HG03175 (cell line): ENCODE results near the gene TTC33.

Experiments
- ATAC-seq: cut with Tn5 transposase; IDR thresholded peaks from one replicate; pipeline ENCODE4 v1.9.1; 2021; ENCODE audit warnings: mild to moderate bottlenecking, moderate library complexity; ENCODE audit not compliant: unreplicated experiment

TTC33 gene

DNA sequence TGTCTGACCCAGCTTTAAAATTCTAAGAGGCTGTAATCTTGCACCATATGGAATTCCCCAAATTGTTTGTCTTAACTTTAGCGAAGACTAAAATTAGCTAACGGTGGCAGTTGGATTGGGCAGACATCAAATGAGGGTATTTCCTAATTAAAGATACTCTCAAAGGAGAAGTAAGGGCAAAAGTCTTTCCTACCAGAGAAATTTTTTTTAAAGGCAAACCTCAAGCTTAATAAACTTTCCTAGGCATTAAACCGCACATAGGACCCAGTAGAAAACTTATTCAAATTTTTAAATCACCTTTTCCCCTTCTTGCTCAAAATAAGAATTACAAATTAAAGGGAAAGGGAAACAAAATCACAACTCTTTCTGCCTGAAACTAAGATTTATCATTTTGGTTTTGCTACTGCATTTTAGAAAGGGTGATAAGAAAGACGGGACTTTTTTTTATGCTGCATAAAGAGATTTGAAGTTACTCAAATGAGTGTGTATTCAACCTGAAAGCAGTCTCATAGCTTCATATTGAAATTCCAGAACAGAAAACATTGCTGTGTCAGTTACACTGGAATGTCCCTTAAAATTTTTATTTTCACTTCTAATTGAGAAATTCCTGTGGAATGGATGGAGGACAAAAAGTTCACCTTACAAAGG lies 265.2 kb downstream of the TTC33 start:
- peak; percentile 33 for ATAC-seq

DNA sequence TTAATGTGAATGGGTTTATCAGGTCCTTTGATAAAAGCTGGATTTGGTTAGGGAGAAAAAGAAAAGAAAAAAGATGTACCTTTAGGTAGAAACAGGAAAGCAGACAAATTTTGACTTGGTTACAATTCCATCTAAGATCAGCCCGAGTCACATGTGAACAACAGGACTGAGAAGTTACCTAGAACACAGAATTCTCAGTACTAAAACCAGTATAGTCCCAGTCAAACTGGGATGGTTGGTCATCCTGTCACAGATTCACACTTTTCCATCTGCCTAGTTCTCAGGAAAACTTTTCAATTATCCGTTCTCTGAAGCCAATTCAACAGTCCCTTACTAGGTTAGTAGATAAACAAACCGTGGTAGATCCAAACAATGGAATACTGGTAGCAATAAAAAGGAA lies 266.3 kb downstream of the TTC33 start:
- ATAC-seq: no peak

DNA sequence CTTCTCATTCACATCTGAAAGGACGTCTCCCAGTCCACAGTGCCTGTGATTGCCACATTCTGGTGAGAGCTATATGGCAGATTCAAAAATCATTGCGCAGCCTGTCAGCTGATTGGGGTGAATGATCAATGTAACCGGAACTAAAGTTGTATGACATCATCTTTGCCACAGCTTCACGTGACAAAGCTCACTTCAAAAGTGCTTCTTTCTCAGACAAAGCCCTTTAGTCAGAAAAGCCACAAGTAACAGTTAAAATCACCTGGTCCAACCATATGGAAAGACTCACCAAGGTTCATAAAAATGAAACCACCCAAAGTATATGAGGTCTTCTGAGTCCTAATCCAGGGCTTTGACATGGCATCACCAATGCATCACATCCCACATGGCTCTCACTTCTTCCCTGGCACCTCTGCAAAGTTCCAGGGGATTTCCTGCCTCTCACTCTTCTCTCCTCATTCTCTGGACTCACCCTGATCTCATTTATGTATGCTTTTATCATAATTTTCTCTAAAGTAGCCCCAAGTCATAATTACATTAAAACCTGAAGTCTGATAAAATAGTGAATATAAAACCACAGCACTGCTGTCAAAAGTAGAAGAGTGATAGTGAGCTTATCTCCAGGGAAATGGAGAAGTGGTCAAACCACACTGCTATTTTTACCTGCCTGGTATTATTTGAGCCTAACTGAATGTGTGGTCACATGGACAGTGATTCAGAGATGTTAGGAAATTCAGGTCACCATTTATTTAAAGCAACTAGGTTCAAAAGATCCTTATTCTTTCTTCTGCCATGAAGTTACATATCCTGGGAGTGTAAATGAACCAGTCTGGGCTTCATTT lies 269.1 kb downstream of the TTC33 start:
- peak; percentile 53 for ATAC-seq

DNA sequence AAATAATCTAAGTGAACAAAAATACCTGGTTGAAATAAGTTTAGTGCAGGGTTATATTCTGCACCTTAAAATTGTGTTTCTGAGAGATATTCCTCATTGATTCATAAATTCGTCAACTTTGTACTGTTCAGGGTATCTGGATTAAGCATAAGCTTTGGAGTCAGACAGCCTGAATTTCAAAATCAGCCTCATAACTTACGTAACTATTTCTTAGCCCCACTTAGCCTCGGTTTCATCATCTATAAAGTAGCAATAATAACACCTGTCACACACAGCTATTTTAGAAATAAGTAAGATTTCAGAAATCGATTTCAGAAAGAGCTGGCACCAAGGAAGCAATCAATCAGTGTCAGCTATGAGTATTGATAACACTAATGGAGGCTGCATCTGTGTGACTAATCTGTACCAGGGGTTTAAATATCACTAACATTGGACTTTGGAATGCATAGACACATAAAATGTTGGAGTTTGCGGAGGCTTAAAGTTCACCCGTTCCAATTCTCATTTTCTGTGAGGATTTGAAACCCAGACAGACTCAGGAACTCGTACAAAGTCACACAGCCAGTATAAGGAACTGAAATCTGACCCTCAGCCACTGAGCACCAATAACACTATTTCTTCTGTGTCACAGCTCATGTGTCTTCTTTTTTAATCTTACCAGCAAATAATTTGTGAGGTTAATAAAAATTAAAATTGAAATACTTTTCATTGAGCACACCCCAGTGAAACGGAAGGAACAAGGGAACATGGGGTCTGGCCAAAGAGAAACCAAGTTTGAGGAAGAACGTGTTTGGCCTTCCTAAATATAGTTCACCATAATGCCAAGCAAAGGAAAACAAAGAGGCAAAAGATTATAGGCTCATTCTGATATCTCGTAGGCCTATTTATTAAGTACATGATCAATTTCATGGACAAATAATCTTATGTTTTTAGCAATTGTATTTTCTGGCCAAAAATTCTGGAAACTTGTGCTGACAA lies 270.5 kb downstream of the TTC33 start:
- ATAC-seq: peak; percentile 54

DNA sequence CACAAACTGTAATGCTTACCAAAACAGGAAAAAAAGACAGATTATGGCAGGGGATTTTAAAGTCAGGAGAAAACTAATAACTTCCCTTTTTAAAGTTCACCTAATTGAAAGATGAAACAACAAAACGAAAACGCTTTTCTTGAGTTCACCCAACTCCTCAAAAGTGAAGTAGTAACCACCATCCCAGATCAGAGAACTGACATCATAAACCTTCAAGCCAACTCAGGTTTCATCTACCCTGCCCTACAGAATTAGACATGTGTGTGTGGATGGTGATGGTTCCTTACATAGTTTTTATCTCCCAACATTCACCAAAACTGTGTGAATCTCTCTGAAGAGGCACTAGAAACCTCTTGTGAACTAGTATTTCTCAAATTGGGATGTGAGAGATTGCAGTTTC lies 271.3 kb downstream of the TTC33 start:
- ATAC-seq: peak; percentile 31

DNA sequence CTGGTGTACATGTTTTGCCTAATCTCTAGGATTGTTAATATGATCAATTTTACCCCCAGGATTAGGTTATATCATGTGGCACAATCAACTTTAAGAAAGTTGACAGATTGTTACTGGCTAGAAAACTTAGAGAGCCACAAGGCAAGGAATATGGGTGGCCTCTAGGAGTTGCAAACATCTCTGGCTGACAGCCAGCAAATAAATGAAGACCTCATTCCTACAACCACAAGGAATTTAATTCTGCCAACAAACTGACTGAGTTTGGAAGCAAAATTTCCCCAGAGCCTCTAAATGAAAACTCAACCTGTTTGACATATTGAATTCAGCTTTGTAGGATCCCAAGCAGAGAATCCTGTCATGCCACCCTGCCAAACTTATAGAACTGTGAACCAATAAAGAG lies 272.4 kb downstream of the TTC33 start:
- no peak for ATAC-seq

DNA sequence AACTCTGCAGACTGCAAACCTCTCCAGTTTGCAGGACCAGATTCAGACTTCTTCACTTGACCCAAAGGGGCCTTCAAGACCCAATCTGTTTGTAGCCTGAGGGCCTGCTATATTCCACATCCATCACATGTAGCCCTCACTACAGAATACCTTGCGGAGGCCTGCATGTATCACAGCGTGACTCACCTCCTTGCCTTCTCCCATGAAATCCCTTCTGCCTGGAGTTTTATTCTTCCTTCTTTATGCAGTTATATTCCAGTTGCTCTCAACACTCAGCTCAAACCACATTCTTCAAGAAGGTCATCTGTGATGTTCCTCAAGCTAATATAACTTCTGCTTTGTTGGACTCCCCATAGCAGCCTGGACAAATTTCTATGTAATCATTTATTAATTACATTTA lies 274.5 kb downstream of the TTC33 start:
- ATAC-seq: no peak

DNA sequence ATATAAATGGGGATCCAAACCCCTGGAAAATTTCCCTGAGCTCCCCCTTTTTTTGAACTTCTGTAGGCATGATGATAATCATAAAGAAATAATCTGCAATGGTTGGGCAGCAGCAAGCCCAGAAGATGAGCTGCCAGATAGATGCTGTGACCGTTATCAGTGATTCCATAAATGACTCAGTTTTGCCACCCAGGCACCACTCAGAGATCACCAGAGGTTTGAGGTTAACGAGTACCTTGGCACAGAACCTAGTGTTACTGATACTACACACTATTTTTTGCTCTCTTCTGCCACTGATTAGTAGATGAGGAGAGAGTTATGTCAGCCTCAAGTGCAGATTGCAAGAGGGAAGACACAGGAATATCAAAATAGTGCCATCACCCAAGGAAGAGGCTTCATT lies 275.4 kb downstream of the TTC33 start:
- ATAC-seq: peak; percentile 62

DNA sequence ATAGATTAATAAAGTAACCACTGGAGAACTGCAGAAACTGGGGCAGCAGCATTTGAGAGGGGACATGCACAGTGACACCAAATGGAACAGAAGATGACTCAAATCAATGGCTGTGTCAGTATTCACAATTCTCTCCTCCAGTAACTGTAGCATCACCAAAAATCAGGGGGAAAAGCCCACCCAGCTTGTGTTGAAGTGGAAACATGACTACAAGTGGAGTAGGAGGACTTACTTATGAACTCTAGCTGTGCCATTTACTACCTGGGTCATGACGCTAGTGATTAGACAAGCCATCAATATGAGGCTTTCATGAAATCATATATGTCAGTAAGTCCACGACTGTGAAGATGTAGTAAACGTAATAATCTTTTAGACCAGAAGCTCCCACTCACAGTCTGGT lies 275.8 kb downstream of the TTC33 start:
- no peak for ATAC-seq

DNA sequence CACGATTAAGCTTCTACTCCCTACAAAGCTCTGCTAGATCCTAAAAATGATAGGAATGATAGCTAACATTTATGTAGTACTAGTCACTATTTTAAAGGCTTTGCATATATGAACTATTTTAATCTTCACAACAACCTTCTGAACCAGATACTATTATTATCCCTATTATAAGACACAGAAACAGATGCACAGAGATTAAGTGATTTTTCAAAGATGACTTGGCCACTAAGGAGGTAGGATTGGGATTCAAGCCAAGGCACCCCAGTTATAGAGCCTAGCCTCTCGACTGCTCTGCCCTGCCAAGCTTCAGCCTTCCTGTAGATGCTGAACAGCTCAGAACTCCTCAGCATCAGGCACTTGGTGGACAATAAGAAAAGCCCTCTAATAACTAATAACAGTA lies 277.0 kb downstream of the TTC33 start:
- ATAC-seq: no peak

DNA sequence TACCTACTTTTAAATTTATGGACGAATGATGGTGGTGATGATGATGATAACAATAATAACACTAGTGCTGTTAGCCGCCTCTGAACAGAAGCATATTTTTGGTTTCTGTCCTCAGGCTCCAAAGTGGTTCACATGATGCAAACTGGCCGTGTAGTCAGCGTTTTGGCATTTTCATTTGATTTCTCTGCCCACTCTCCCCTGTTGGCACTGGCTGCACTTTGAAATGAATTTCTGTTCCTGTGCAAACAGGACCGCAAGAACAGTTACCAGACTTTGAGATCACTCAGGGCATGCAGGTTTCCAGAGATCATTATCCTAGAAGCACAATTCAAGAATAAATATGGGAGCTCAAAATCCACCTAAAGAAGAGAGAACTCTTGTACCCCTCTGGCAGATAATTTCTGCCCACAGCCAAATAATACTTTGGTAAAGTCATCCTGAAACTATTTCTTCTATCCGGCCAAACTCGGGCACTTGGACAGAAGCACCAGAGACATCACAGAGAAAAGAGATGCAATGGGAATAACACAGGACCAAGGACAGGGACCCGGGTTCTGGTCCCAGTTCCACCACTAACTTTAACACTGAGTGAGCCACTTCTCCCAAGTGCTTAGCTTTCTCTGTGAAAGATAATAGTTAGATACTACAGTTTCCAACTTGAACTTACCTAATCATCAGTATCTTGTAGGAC lies 277.8 kb downstream of the TTC33 start:
- ATAC-seq: no peak

DNA sequence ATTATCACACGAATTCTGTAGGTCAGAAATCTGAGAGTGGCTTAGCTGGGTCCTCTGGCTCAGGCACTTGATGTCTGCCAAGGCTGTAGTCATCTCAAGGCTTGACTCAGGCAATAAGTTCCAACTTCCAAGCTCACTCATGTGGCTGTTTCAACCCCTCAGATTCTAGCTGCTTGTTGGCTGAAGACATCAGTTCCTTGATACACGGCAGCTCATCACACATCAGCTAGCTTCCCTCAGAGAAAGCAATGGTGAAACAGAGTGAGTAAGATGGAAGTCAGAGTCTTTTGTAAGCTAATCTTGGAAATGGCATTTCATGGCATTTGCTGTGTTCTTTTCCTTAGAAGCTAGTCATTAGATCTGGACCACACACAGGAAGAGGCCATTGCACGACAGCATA lies 280.2 kb downstream of the TTC33 start:
- no peak for ATAC-seq

DNA sequence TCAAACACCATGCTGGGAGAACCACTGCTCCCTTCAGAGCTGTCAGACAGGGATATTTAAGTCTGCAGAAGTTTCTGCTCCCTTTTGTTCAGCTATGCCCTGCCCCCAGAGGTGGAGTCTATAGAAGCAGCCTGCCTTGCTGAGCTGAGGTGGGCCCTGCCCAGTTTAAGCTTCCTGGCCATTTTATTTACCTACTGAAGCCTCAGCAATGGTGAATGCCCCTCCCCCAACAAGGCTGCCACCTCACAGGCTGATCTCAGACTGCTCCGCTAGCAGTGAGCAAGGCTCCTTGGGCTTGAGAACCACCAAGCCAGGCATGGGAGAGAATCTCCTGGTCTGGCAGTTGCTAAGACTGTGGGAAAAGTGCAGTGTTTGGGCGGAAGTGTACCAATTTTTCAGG lies 281.5 kb downstream of the TTC33 start:
- no peak for ATAC-seq

DNA sequence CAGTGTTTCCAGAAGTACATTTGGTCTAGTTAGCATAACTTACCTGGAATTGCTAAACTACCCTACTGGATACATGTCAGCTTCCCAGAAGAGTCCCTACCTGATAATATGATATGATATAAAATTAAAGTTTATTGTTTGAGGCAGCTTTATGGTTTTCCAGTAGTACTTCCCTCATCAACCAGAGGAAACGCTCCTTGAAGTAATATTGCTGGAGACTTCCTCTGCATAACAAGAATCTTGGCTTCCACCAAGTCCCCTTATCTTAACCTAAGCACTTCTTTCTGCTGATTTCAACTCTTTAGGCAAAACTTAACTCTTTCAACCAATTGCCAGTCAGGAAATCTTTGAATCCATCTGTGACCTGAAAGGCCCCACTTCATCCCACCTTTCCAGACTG lies 290.3 kb downstream of the TTC33 start:
- ATAC-seq: no peak

DNA sequence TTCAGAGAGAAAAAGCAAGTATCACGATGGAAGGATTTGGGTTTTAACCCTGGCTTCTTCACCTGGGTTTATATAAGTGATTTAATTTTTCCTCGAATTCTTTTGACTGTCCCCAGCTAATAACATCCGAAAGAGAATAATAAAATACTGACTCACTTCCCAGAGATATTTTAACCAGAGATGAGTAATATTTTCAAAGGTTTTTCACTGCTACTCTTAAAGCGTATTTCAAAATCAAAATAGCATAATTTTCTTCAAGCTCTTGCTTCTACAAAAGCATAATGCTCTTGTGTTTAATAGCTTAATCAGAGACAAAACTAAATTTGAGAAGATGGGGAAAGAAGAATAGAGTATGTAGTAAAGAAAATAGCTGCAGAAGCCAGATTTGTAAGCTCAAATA lies 291.2 kb downstream of the TTC33 start:
- no peak for ATAC-seq
